Esophagus squamous epithelium (tissue), 4 donors: Measurements from ENCODE around the gene MPDU1.

Source experiments
- POLR2A ChIP-seq, 4 donors: fragments of 450-650 bp; IDR thresholded peaks; one replicate each; pipeline ENCODE4 v1.6.1; 2017; ENCODE audit warnings: antibody characterized with exemption in 4 of 4, mild to moderate bottlenecking in 4 of 4, moderate library complexity in 3 of 4
- TF ChIP-seq, protein P1 (sequence below), 6 experiments: fragments of 450-650 bp in 4 of 6; fragments of 200-600 bp in 2 of 6; sonication (generic) in 2 of 6; IDR thresholded peaks; one replicate each; pipeline ENCODE4 v1.5.1; 2016 to 2019; ENCODE audit warnings: antibody characterized with exemption in 6 of 6, mild to moderate bottlenecking in 4 of 6, moderate library complexity in 4 of 6

DNA sequence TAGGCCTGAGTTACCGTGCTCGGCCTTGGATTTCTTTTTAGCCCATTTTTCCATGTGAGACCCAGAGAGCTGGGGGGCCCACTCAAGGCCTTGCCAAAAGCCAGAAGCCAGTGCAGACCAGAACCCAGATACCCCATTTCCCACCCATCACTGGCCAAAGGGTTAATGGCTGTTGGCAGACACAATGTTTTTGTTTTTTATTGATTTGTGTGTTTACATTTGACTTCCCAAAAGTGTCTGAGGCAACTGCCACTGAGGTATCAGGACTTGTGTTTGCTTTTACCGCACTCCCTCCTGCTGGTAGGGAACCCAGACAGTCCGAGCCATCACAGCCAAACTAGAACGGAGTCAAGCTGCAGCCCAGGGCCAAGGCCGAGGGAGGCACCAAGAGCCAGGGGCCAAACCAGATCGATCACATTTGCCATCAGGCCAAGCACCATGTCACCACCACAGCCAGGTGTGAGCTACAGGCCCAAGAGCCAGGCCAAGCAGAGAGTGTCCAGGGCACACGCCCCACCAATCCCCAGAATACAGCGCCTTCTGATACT is 42.5 kb upstream of the MPDU1 start:
- no peak for TF ChIP-seq POLR2A (IDR thresholded peaks at IDR 0.05)
- TF ChIP-seq, protein P1, sequence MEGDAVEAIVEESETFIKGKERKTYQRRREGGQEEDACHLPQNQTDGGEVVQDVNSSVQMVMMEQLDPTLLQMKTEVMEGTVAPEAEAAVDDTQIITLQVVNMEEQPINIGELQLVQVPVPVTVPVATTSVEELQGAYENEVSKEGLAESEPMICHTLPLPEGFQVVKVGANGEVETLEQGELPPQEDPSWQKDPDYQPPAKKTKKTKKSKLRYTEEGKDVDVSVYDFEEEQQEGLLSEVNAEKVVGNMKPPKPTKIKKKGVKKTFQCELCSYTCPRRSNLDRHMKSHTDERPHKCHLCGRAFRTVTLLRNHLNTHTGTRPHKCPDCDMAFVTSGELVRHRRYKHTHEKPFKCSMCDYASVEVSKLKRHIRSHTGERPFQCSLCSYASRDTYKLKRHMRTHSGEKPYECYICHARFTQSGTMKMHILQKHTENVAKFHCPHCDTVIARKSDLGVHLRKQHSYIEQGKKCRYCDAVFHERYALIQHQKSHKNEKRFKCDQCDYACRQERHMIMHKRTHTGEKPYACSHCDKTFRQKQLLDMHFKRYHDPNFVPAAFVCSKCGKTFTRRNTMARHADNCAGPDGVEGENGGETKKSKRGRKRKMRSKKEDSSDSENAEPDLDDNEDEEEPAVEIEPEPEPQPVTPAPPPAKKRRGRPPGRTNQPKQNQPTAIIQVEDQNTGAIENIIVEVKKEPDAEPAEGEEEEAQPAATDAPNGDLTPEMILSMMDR (IDR thresholded peaks at IDR 0.05), result no peak
